Neural crest cell (in vitro differentiated cells): Measurements from ENCODE around the gene FAF1. TPM values are rescaled to one million over a fixed set of nuclear protein-coding genes. Genes with fewer than 3 reads are reported as not detected.

Experiments
- DNase-seq: peaks from one replicate; pipeline ENCODE4 v3.0.0; 2021; ENCODE audit warnings: low read depth, mixed read lengths, low spot score
- H3K27ac Mint-ChIP-seq: one replicate; pipeline ENCODE4 v1.8.0; 2021; ENCODE audit warnings: mild to moderate bottlenecking, mixed read lengths; ENCODE audit not compliant: unreplicated experiment
- H3K27me3 Mint-ChIP-seq: 2 replicates; pipeline ENCODE4 v1.8.0; 2021; ENCODE audit warnings: low read depth, mild to moderate bottlenecking, mixed read lengths
- H3K36me3 Mint-ChIP-seq: 2 replicates; pipeline ENCODE4 v1.8.0; 2021; ENCODE audit warnings: low read depth, mild to moderate bottlenecking, mixed read lengths
- H3K4me1 Mint-ChIP-seq: 2 replicates; pipeline ENCODE4 v1.8.0; 2021; ENCODE audit warnings: mixed read lengths
- H3K4me3 Mint-ChIP-seq: one replicate; pipeline ENCODE4 v1.8.0; 2021; ENCODE audit warnings: mild to moderate bottlenecking, mixed read lengths
- H3K9me3 Mint-ChIP-seq: 2 replicates; pipeline ENCODE4 v1.8.0; 2021; ENCODE audit warnings: mixed read lengths
- CTCF ChIP-seq: fragments of 200-600 bp; sonication (generic); conservative IDR thresholded peaks from 2 replicates; pipeline ENCODE4 v1.5.0; 2021; ENCODE audit warnings: antibody characterized with exemption, mild to moderate bottlenecking
- total RNA-seq: library from RNA; stranded (reverse); gene quantifications from 2 replicates; pipeline ENCODE4 v1.2.1, GENCODE V29; 2021

FAF1 gene
- total RNA-seq, 1 donor from 2014 or later: 73.0 TPM

GRCh38 chr1:50452700-50453099, 507.4 kb downstream of the FAF1 start:
- Mint-ChIP-seq H3K4me3 (no peak overlapping the region), H3K4me1 (no peaks in the 10 kb centered on the region), H3K27ac (no peak overlapping the region), H3K9me3 (no peaks in the 10 kb centered on the region), H3K27me3 (no peaks in the 10 kb centered on the region), H3K36me3 (no peaks in the 10 kb centered on the region)
- no peak for DNase-seq
- no peak for TF ChIP-seq CTCF

- no peak for TF ChIP-seq CTCF
- Mint-ChIP-seq H3K36me3 (no peaks in the 10 kb centered on the region), H3K27ac (peak overlapping the region; percentile 58), H3K9me3 (no peaks in the 10 kb centered on the region), H3K4me3 (no peak overlapping the region), H3K4me1 (no peaks in the 10 kb centered on the region), H3K27me3 (no peaks in the 10 kb centered on the region)
- no peak for DNase-seq
Measured at GRCh38 chr1:50450861-50451653, 509.0 kb downstream of the FAF1 start.

- peaks cover 2% of the 10 kb centered on the region for H3K36me3 Mint-ChIP-seq
Measured at GRCh38 chr1:50447961-50448360, 512.1 kb downstream of the FAF1 start.

GRCh38 chr1:50441183-50441582, 518.9 kb downstream of the FAF1 start:
- H3K36me3 Mint-ChIP-seq: peaks cover 14% of the 10 kb centered on the region
- DNase-seq: no peak
- H3K4me1 Mint-ChIP-seq: no peaks in the 10 kb centered on the region
- H3K27ac Mint-ChIP-seq: no peak overlapping the region
- H3K4me3 Mint-ChIP-seq: no peak overlapping the region
- H3K9me3 Mint-ChIP-seq: no peaks in the 10 kb centered on the region
- H3K27me3 Mint-ChIP-seq: peaks cover 2% of the 10 kb centered on the region
- TF ChIP-seq CTCF: no peak

More at GRCh38 chr1:50447961-50448360, 512.1 kb downstream of the FAF1 start:
- H3K4me1 Mint-ChIP-seq: no peaks in the 10 kb centered on the region
- H3K27me3 Mint-ChIP-seq: no peaks in the 10 kb centered on the region
- DNase-seq: no peak
- H3K4me3 Mint-ChIP-seq: no peak overlapping the region
- no peak for TF ChIP-seq CTCF
- no peaks in the 10 kb centered on the region for H3K9me3 Mint-ChIP-seq
- no peak overlapping the region for H3K27ac Mint-ChIP-seq

GRCh38 chr1:50438945-50439344, 521.1 kb downstream of the FAF1 start:
- peaks cover 19% of the 10 kb centered on the region for H3K36me3 Mint-ChIP-seq
- peaks cover 11% of the 10 kb centered on the region for H3K27me3 Mint-ChIP-seq
- TF ChIP-seq CTCF: no peak
- H3K27ac Mint-ChIP-seq: no peak overlapping the region
- H3K4me1 Mint-ChIP-seq: no peaks in the 10 kb centered on the region
- no peak overlapping the region for H3K4me3 Mint-ChIP-seq
- H3K9me3 Mint-ChIP-seq: no peaks in the 10 kb centered on the region
- no peak for DNase-seq
